Measurements from ENCODE around the gene NPIPB5.
"Not testable (repeated sequence)": the region's sequence is repeated elsewhere in the genome, so short reads cannot be mapped to it uniquely, and the experiment has no call there.

The NPIPB5 gene

DNA sequence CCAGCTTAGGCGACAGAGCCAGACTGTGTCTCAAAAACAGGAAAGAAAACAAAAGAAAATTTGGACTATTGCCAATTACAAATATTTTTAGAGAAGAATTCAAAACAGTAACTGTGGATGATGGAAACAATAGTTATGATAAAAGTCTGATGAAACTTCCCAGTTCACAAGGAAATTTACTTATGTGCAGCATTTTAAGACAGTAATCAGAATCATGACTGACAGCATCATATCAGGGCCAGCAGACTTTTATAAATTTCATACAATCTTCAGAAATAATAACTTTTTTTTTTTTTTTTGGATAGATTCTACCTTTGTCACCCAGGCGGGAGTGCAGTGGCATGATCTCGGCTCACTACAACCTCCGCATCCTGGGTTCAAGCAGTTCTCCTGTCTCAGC is at the start of gene NPIPB5:
TSS of gene NPIPB5 (plus strand) at position 301 of the 400 bp plus-strand sequence. CDS start 2,911 bp downstream, outside the sequence.
- not testable (repeated sequence) for DNase-seq

DNA sequence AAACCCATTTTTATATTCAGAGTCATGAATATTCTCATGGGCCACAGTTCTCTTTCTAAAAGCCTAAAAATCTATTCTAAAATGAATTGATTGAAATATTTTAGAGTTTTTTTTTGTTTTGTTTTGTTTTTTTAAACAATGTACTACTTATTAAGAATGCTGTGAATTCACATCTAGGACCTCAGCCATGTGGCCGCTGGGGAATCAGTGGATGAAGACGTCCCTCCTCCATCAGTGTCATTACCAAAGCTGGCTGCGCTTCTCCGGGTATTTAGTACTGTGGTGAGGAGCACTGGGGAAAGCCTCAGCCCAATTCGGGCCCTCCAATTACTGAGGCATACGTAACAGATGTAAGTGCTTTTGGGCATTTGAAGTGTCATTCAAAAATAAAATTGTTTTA is 41.8 kb upstream of the NPIPB5 start:
- not testable (repeated sequence) for DNase-seq

DNA sequence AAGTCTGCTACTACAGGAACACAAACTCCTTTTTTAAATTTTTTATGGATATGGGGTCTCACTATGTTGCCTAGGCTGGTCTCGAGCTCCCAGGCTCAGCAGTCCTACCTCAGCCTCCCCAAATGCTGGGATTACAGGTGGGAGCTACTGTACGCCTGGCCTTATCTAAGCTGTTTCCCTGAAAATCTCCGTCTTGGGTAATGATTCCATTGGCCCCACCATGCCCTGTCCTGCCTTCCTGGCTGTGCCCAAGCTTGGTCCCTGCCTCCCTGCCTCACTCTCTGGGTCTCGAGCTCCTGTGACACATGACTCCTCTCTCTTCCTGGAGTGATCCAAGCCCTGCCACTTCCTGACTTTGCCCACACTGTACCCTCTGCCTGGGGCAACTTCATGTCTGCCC is 27.3 kb downstream of the NPIPB5 start:
- DNase-seq = not testable (repeated sequence)

DNA sequence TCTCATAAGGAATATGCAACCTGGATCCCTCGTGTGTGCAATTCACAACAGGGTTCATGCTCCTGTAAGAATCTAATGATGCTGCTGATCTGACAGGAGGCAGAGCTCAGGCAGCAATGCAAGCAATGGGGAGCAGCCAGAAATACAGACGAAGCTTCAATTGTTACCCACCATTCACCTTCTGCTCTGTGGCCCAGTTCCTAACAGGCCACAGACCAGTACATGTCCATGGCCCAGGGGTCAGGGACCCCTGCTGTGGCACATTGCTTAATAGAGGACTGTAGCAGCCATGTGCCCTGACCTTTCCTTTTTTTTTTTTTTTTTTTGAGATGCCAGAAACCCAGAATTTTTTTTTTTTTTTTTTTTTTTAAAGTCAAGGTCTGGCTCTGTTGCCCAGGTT is 34.1 kb downstream of the NPIPB5 start:
- not testable (repeated sequence) for DNase-seq

DNA sequence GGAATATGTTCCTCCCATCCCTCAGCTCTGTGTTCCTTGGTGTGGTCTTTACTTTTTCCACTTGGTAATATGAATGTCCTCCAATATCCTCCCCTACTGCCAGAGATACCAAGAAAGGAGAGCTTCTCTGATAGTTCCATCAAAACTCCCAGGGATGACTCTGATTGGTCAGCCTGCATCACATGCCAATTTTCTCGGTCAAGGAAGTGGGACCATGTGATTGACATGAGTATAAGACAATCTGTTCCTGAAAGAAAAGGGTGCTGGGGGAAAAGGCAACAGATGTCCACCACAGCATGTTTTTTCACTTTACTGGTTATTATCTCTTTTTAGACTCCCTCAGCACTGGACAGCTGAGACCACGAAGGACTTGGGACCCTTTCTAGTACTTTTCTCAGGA is 35.9 kb downstream of the NPIPB5 start:
- DNase-seq = not testable (repeated sequence)

DNA sequence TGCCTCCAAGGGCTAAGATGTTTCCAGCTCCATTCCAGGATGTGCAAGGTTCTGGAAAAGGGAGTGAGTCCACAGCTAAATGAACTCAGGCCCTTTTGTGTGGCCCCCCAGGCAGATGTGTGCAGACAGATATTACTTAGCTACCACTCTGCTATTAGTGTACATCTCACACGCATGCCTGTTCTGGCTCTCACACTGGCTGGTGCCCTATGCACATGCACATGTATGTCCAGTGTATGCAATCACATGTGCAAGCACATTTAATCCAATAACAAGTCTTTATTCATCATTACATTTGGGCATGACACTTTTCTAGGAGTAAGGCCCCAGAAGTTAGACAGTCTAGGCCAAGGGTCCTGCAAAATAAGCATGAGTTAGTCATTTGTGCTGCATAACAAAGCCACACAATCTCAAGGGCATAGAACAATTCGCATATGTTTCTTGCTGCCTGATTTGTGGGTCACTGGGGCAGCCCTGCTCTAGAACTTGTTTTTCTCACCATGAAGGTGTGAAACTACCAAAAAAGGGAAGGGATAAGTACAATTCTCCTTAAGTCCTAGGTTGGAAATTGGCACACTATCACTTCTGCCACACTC is 36.6 kb downstream of the NPIPB5 start:
- not testable (repeated sequence) for DNase-seq

DNA sequence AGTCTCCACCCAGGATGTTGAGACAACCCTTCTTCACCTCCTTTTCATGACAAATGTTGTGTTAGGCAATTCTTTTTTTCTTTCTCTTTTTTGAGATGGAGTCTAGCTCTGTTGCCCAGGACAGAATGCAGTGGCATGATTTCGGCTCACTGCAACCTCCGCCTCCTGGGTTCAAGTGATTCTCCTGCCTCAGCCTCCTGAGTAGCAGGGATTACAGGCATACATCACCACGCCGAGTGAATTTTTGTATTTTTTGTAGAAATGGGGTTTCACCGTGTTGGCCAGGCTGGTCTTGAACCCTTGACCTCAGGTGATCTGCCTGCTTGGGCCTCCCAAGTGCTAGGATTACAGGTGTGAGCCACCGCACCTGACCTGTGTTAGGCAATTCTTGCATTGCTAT is 39.2 kb downstream of the NPIPB5 start:
- not testable (repeated sequence) for DNase-seq

DNA sequence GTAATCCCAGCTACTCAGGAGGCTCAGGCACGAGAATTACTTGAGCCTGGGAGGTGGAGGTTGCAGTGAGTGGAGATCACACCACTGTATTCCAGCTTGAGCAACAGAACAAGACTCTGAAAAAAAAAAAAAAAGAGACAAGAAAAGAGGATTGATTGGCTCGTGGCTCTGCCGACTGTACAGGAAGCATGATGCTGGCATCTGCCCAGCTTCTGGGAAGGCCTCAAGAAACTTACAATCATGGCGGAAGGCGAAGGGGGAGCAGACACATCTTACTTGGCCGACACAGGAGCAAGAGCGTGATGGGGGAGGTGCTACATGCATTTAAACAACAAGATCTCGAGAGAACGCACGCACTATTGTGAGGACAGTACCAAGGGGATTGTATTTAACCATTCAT is 40.5 kb downstream of the NPIPB5 start:
- not testable (repeated sequence) for DNase-seq

DNA sequence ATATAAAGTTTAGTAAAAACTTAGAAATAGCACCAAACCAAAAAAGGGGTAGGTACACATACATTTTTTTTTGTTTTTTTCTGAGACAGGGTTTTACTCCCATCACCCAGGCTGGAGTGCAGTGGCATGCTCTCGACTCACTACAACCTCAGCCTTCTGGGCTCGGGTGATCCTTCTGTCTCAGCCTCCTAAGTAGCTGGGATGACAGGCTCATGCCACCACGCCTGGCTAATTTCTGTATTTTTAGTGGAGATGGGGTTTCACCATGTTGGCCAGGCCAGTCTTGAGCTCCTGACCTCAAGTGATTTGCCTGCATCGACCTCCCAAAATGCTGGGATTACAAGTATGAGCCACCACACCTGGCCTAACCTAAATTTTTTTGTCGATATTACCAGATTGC is 41.0 kb downstream of the NPIPB5 start:
- not testable (repeated sequence) for DNase-seq

DNA sequence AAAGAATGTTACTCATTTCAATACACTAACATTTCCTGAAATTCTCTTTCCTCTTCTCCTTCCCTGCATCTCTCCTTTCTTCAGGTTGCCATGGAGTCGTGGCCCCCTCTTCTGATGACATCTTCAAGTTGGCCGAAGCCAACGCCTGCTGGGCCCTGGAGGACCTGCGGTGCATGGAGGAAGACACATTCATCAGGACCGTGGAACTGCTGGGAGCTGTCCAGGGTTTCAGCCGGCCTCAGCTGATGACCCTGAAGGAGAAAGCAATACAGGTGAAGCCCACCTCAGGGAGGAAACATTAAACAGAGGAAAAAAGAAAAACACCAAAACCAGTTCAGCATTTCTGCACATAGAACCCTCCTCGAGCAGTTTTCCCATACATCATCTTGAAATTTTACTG is 46.1 kb downstream of the NPIPB5 start:
- DNase-seq = not testable (repeated sequence)
